Stimulated activated CD4-positive, alpha-beta T cell treated with anti-CD3 and anti-CD28 coated beads, Interleukin-4, amount 100 ng/mL, for 1 hour (primary cell): ENCODE data around the gene SCN2A.

Source experiments
- DNase-seq: peaks from one replicate; pipeline ENCODE4 v3.0.0-alpha.2; 2020

Gene SCN2A

DNA sequence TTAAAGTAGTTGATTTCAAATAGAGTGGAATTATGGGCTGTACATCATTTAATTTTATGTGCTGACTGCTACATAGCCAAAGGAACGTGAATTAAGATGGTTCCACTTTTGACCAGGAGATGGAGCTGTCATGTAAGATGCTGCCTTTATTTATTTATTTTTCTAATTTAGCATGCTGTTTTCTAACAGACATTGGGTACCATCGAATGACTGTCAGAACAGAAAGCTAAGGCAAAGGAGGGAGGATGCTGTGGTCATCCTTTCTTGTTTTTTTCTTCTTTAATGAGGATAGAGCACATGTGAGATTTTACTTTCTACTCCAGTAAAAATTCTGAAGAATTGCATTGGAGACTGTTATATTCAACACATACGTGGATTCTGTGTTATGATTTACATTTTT lies at the start of gene SCN2A:
Gene SCN2A (plus strand): TSS at position 185 of the 400 bp plus-strand sequence. CDS start 56,410 bp downstream, outside the sequence.
- DNase-seq, result no peak

- DNase-seq, result no peak
These were observed 48.0 kb upstream of the SCN2A start for GRCh38 chr2:165191096-165191728.

GRCh38 chr2:165192729-165193128 lies 46.5 kb upstream of the SCN2A start:
- DNase-seq, result no peak

- DNase-seq, result no peak
These were observed 45.9 kb upstream of the SCN2A start for GRCh38 chr2:165193178-165193777.

DNA sequence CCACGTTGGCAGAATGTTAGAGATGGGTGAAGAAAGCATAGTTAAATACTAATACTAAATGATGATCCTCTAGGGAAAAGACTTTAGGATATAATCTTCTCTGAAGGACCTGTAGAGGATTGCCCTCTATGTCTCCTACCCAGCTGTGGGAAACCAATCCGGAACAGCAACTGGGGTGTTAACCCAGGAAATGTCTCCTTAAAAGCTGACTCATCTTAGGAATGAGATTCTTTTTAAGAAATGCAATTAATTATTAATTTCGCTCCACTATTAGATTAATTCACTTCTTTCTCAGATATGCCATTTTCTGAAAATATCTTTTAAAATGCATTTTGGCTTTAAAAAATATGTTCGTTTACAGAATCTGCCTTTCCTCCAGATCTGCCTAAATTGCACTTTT lies 42.8 kb upstream of the SCN2A start:
- DNase-seq, result no peak

- no peak for DNase-seq
These were observed 41.9 kb upstream of the SCN2A start for GRCh38 chr2:165197346-165197745.

DNA sequence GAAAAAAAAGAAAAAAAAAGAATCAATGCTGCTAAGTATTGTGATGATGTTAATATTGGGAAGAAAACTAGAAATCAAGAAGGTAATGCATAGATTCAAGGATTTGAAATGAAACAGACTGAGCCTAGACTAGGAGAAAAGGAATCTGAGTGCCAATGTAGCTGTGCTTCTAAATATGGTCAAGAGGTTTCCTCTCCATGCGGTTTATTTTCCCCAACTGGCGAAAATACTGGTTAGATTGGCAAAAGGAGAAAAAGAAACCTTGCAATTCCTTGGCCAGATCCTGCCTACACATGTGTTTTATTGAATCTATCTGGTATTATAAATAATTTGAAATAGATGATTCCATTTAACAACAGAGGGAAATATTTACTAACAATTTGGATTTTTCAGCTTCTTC lies 41.0 kb upstream of the SCN2A start:
- no peak for DNase-seq

DNA sequence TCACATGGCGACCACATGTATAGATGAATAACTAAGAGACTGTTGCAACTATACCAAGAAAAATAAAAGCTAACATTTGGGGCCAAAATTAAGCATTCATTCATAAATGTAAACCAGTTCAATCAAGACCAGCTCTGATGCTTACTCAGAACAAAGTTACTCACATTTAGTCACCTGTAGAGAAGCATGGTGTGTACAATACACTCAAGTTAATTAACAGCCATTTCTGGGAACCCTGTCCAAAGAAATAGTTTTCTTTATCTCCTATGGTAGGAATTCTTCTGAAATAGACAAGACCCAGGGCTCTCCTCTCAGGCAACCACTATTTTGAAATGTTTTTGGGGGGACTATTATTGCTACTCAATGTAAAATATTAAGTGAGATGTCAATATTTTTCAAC lies 37.0 kb upstream of the SCN2A start:
- DNase-seq, result no peak

DNA sequence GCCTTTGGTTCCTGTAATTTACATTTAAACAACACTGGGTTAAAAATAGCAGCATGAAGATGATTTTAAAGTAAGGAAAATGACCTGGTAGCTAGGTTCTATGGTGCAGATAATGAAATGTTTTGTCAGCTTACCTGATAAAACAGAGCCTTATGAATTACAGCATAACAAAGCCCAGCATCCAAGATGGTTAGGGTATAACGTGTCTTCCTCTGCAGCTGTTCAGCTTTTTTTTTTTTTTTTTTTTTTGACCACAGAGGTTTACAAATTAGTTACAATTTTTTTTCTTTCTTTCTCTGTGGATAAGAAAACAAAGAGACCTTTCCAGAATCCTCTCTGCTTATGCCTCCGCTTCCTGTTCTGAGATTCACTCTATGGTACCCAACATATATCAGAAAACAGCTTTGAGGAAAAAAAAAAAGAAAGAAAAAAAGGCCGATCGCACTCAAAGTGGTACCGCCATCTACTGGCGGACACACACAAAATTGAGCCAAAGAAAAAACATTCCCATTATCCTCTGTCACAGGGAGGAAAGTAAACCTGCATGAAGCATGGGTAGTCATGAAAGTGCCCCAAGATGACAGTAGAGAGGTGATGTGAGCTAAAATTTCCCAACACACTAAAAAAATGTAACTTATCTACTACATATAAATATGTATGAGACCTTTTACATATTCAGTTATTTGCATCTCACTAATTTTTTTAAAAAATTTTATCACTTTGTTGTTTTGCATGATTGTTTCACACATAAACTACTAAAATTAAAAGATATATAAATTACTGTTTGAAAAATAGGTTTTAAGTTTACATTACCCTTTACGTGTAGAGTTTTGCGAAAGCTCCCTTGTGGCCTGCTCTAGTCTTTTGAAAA lies 35.3 kb upstream of the SCN2A start, which contains the start of gene SCN3A:
Gene SCN3A (minus strand): TSS at position 362 of the 871 bp plus-strand sequence. CDS start 27,656 bp downstream, outside the sequence.
- DNase-seq, result no peak

DNA sequence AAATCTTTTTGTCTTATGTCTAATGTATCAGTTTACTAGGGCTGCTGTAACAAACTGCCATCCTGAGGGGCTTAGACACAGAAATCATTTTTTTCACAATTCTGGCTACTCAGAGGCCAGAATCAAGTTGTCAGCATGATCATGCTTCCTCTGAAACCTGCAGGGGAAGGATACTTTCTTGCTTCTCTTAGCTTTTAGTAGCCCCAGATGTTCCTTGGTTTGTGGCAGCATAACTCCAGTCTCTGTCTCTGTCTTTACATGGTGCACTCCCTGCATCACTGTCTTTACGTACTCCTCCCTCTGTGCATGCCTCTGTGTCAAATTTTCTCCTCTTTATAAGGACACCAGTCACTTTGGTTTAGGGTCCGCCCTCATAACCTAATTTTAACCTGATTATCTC lies 33.3 kb upstream of the SCN2A start:
- DNase-seq, result no peak

DNA sequence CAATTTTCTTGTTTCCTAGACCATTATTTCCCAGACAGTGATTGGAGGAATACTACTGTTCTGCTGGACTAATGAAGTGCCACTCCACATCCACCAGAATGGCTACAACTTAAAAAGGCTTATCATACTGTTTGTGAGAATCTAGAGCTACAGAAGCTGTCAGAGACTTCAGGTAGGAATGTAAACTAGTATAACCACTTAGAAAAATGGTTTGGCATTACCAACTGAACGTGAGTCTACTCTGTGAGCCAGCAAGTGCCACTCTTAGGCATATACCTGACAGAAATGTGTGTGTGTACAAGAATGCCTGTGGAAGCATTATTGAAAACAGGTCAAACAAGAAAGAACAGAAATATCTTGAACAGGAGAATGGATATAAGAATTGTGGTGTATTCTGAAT lies 31.1 kb upstream of the SCN2A start:
- DNase-seq, result no peak

DNA sequence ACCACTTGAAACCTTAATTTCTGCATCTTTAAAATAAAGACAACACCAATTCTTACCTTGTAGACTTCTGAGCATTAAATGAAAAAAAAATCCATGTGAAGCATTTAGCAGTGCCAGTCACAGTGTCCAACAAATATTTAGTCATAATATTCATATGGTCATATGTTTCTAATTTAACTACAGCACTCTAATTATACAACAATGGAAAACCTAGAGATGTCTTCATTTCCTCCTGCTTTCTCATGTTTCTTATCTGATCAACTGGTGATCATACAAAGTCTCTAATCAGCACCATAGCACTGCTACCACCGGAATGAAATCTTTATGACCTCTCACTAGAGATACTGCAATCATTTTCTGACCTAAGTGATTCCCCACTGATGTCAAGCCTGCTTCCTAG lies 25.1 kb upstream of the SCN2A start:
- no peak for DNase-seq

DNA sequence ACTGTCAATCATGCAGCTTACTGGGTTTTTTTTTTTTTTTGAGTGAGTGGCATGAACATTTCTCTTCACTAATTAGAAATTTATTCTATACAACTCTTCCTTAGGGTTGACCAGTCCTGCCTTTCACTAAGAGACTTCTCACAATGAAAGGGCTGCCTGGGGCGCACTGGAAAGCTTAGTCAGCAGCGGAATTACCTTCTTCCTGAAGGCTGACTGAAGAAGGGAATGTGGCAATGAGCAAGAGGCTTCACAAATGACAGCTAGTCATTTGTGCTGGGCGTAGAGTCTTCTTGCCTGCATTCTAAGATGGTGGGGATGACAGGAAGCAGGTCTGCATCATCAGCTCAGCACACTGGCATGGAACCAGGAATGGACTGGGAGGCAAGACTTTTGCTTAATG lies 19.7 kb upstream of the SCN2A start:
- no peak for DNase-seq

DNA sequence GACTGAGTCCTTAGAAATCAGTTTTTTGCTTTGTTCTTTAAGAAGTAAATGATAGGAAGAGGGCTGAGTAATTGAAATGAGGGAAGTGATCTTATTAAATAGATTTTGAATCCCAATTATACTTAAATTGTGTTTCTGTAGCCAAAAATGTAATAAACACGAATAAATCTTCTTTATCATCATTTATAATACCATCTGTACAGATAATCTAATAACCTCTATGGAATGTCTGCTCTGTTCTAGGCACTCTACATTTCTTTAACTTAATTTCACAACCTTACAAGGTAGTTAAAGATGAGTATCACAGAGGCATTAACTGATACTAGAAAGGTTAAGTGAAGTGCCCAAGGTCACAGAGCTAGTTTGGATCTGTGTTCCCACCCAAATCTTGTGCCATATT lies 14.3 kb upstream of the SCN2A start:
- no peak for DNase-seq

DNA sequence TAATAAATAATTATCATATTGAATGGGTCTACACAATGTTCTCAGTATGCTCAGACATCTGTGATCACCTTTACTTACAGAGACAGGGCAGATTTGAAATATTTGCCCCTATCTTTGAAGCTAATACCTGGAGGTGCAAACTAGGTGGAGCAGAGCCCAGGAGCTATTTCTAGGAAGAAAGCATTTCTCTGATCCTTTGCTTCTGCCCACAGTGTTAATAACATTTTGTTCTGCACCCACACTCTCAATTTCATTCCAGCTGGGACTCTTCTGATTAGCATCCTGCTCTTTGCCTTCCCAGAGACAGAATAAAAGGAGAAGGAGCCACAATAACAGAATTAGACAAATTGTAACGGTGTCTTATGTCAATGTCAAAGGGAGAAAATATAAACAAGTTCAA lies 11.6 kb upstream of the SCN2A start:
- DNase-seq, result no peak

DNA sequence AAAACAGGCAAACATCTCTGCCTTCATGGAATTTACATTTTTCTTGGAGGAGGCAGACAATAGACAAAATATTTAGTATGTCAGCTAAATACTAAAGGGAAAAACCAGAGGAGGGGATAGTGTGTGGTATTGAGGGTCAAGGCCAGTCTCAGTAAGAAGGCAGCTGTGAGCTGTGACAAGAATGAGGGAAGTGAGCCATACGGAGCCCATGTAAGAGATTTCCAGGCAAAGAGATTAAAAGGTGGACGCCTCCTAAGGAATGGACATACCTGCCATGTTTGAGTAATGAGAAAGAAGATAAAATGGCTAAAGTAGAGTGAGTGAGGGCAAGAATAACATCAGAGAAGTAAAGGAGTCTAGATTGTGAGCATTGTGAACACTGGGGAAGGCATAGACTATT lies 2.2 kb upstream of the SCN2A start:
- DNase-seq, result no peak

DNA sequence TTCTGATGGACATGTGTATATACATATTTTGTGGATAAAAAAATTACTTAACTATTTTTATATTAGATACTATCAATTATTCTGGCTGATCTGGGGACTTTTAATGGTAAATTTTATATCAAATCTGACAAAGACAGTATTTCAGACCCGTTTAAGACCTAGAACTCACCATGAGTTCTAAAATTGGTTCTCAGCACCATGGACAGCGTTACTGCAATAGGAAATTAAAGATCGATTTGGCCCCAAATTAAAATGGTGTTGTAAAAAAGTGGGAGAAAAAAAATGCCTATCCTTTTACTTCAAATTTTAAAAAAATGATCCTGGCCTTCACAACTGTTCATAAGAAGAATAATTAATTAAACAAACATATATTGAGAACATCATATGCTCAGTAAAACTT lies 919 bp upstream of the SCN2A start:
- DNase-seq, result no peak

DNA sequence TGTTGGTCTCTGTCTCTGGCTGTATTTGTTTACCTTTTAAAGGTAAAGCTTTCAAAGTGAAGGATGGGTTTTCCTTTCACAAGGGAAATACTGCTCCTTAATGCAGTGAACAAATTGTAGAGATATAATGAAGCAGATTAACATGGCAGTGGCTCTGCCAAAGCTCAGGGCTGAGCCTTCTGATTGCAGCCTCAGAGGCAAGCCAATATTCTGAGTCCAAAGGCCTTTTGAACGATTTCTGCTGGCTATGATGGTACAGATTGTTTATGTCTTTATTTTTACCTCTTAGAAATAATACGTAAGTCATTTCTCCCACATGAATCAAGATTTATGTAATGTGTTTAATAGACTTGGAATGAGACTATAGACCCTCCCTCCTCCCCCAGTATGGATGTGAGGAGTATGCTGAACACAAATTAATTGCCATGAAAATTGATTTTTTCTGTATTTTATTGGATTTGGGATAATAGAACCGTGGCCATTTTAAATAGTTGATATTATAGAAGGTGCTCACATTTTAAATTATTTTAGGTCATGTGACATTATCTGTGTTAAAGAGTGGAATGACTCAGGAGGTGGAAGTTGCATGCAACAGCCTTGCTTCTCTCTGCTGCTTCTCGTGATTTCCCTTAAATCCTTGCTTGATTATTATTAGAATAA lies 772 bp downstream of the SCN2A start:
- DNase-seq, result no peak

- no peak for DNase-seq
These were observed 1.7 kb downstream of the SCN2A start for GRCh38 chr2:165240916-165241315.

- no peak for DNase-seq
These were observed 6.0 kb downstream of the SCN2A start for GRCh38 chr2:165245081-165245793.

DNA sequence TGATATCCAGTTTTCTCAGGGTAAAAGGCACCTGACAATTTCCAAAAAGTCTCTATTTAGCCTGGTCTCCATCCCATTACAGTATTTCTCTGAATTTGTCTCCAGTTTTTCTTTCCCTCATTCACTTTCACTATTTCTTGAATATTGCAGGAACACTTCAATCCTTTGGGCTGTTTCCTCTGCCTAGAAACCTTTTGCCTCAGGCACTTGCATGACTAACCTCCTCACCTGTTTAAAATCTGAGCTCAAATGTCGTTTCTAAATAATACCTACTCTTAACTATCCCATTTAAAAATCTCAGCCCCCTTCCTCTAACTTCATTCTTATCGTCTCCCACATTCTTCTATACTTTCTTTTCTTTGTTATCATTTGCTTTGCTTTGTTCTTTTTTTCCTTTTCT lies 9.0 kb downstream of the SCN2A start:
- no peak for DNase-seq

- no peak for DNase-seq
These were observed 12.2 kb downstream of the SCN2A start for GRCh38 chr2:165251366-165251765.

DNA sequence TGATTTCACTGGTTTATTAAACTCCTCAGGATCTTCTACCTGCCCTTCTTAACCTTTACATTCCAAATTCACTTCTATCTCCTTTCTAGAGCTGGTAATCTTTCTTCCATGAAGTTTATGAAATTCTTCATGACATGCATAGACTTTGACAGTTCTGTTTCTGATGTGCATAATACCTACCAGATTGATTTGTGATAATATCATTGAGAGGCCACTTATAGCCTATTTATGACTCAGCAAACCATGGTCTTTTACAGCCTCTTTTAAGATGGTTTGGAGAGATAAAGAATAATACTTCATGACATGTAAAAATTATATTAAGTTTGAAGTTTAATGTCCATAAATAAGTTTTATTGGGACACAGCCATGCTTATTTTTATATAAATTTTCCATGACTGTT lies 14.0 kb downstream of the SCN2A start:
- no peak for DNase-seq
